Endothelial cell of umbilical vein (primary cell): ENCODE data around the gene PRXL2B. TPM values are rescaled to one million over a fixed set of nuclear protein-coding genes. Genes with fewer than 3 reads are reported as not detected.
"Not testable (repeated sequence)": the region's sequence is repeated elsewhere in the genome, so short reads cannot be mapped to it uniquely, and the experiment has no call there.

ENCODE experiments used
- BruUV-seq: library from RNA; stranded (reverse); fragments of 400-500 nt; replicated peaks from 2 replicates; lab custom pipeline; 2021; lab: Mats Ljungman, UMichigan
- CTCF ChIA-PET: fragments of 300-600, 350-600 bp; sonication (Branson Sonifier 250); formaldehyde crosslinking; loops from one replicate; lab custom pipeline; 2021; ENCODE audit warnings: antibody characterized with exemption, inconsistent platforms; lab: Charles Lee
- POLR2A ChIA-PET: fragments of 300-600, 350-600 bp; sonication (Branson Sonifier 250); formaldehyde crosslinking; loops from one replicate; lab custom pipeline; 2021; ENCODE audit warnings: antibody characterized with exemption, inconsistent platforms; lab: Charles Lee
- DNase-seq: peaks from one replicate; pipeline ENCODE4 v3.0.0-alpha.2; 2011; ENCODE audit warnings: low read depth, low spot score
- FAIRE-seq: peaks from 2 replicates; lab custom pipeline; 2011; peaks lifted over from hg19 to GRCh38; lab: Jason Lieb, UNC
- H2AFZ ChIP-seq: 2 replicates; pipeline ENCODE4 v1.6.0; 2012; ENCODE audit warnings: low read depth, low read length, control low read depth, inconsistent platforms
- H3K27ac ChIP-seq: 2 replicates; pipeline ENCODE4 v1.5.1; 2011; ENCODE audit warnings: low read depth, mild to moderate bottlenecking, control low read depth, low read length, moderate library complexity; ENCODE audit not compliant: insufficient read depth
- H3K27me3 ChIP-seq, 2 experiments: 2 replicates each; pipeline versions ENCODE4 v1.6.0 to v1.6.1; 2011; ENCODE audit warnings: low read length in 2 of 2, mixed read lengths in 1 of 2; ENCODE audit not compliant: control insufficient read depth in 2 of 2, insufficient read depth in 2 of 2
- H3K36me3 ChIP-seq, 2 experiments: 2 replicates in 1 of 2; 3 replicates in 1 of 2; pipeline ENCODE4 v1.5.1; 2011; ENCODE audit warnings: low read length in 2 of 2, mild to moderate bottlenecking in 1 of 2, moderate library complexity in 1 of 2; ENCODE audit not compliant: control insufficient read depth in 2 of 2, insufficient read depth in 2 of 2; ENCODE audit errors: extremely low read depth in 1 of 2
- H3K4me1 ChIP-seq: 3 replicates; pipeline ENCODE4 v1.5.1; 2011; ENCODE audit warnings: mild to moderate bottlenecking, low read length; ENCODE audit not compliant: control insufficient read depth, insufficient read depth; ENCODE audit errors: extremely low read depth
- H3K4me2 ChIP-seq: 2 replicates; pipeline ENCODE4 v1.6.1; 2011; ENCODE audit warnings: low read length, control low read depth, mixed read lengths; ENCODE audit not compliant: insufficient read depth
- H3K4me3 ChIP-seq, 3 experiments: fragments of 200-600 bp in 1 of 3; sonication (generic), shearing (Covaris generic) in 1 of 3; replicated peaks in 1 of 3; 2 replicates each; pipeline ENCODE4 v1.5.1; 2011 to 2016; ENCODE audit warnings: control low read depth in 3 of 3, low read length in 3 of 3, mild to moderate bottlenecking in 2 of 3, inconsistent platforms in 1 of 3, low read depth in 1 of 3, moderate library complexity in 1 of 3; ENCODE audit not compliant: insufficient read depth in 1 of 3
- H3K79me2 ChIP-seq: 2 replicates; pipeline ENCODE4 v1.6.0; 2012; ENCODE audit warnings: low read length, inconsistent platforms; ENCODE audit not compliant: control insufficient read depth, insufficient read depth
- H3K9ac ChIP-seq: replicated peaks from 2 replicates; pipeline ENCODE3; 2011; ENCODE audit warnings: low read length, control low read depth; ENCODE audit not compliant: insufficient read depth; ENCODE audit errors: extremely low read depth
- H3K9me1 ChIP-seq: replicated peaks from 3 replicates; pipeline ENCODE4 v1.6.0; 2011; ENCODE audit warnings: mild to moderate bottlenecking, low read length; ENCODE audit not compliant: control insufficient read depth, insufficient read depth; ENCODE audit errors: extremely low read depth
- H3K9me3 ChIP-seq: replicated peaks from 2 replicates; pipeline ENCODE4 v1.5.1; 2012; ENCODE audit warnings: low read length, inconsistent platforms; ENCODE audit not compliant: control insufficient read depth, insufficient read depth
- H4K20me1 ChIP-seq: replicated peaks from 2 replicates; pipeline ENCODE3; 2011; ENCODE audit warnings: mild to moderate bottlenecking, low read length; ENCODE audit not compliant: control insufficient read depth, insufficient read depth; ENCODE audit errors: extremely low read depth
- CTCF ChIP-seq, 2 donors: IDR thresholded peaks; 1 replicate in 1 of 2; 2 replicates in 1 of 2; pipeline ENCODE4 v1.5.1; 2011; ENCODE audit warnings: low read length in 2 of 2, mild to moderate bottlenecking in 2 of 2, moderate library complexity in 2 of 2, control low read depth in 1 of 2, inconsistent platforms in 1 of 2, low read depth in 1 of 2; ENCODE audit not compliant: insufficient read depth in 1 of 2; ENCODE audit errors: extremely low read depth in 1 of 2
- EZH2 ChIP-seq: IDR thresholded peaks from 2 replicates; pipeline ENCODE4 v1.6.1; 2012; ENCODE audit warnings: borderline replicate concordance, low read depth, mild to moderate bottlenecking, moderate library complexity, low read length, inconsistent platforms; ENCODE audit not compliant: severe bottlenecking
- FOS ChIP-seq: IDR thresholded peaks from 2 replicates; pipeline ENCODE4 v1.6.1; 2011; ENCODE audit warnings: mild to moderate bottlenecking, low read length, moderate library complexity, borderline replicate concordance; ENCODE audit not compliant: insufficient read depth
- GATA2 ChIP-seq: IDR thresholded peaks from 2 replicates; pipeline ENCODE4 v1.7.0; 2011; ENCODE audit warnings: low read depth, mild to moderate bottlenecking, moderate library complexity, mixed read lengths, low read length; ENCODE audit not compliant: insufficient read length, insufficient read depth
- JUN ChIP-seq: IDR thresholded peaks from 2 replicates; pipeline ENCODE4 v1.6.1; 2011; ENCODE audit warnings: borderline replicate concordance, low read depth; ENCODE audit not compliant: insufficient read length, insufficient read depth
- MYC ChIP-seq: IDR thresholded peaks from one replicate; pipeline ENCODE4 v1.6.1; 2011; ENCODE audit warnings: mild to moderate bottlenecking, low read depth, low read length
- POLR2A ChIP-seq: IDR thresholded peaks from 2 replicates; pipeline ENCODE4 v1.6.1; 2012; ENCODE audit warnings: low read depth, mild to moderate bottlenecking, control low read depth, low read length
- POLR2AphosphoS5 ChIP-seq: IDR thresholded peaks from 2 replicates; pipeline ENCODE4 v1.6.1; 2012; ENCODE audit warnings: low read depth, mild to moderate bottlenecking, control low read depth, low read length, moderate library complexity; ENCODE audit not compliant: insufficient read depth
- dilution Hi-C: fragments of 300-500 bp; cut with MboI; formaldehyde crosslinking; loops from one replicate; pipeline ENCODE4 v1.15.0; 2019; ENCODE audit warnings: low sequenced_read_pairs; ENCODE audit not compliant: extremely low pct_ligation_motif_present
- intact Hi-C: fragments of 100-400 bp; cut with micrococcal nuclease; formaldehyde crosslinking; loops from one replicate; pipeline ENCODE4 v1.10.0; 2022
- polyA plus RNA-seq, 4 experiments: library from polyadenylated mRNA; depleted of rRNA in 3 of 4; stranded (reverse) in 3 of 4; unstranded in 1 of 4; fragments of >200 nt; gene quantifications; 2 replicates each; pipeline versions ENCODE4 v1.2.1 to v1.2.3, GENCODE V29; 2011 to 2012; ENCODE audit warnings: missing spikeins in 1 of 4
- total RNA-seq: library from RNA; stranded (reverse); gene quantifications from 2 replicates; pipeline ENCODE4 v1.2.3, GENCODE V29; 2021
- TF ChIP-seq, protein P1 (sequence below): IDR thresholded peaks from 2 replicates; pipeline ENCODE4 v1.6.1; 2011; ENCODE audit not compliant: insufficient read depth, insufficient read length

Gene PRXL2B
- total and polyA plus RNA-seq, 2 donors (not counting 3 experiments of a cell fraction or from before 2014, with no cell fraction given) = 29.6 to 55.8 TPM

GRCh38 chr1:2569060-2569459 is 17.5 kb upstream of the PRXL2B start:
- ChIA-PET CTCF (no interaction called here), POLR2A (interaction anchor here (0.8 kb wide), 1 partner anchor 21 kb away, joined by 3 read pairs; no protein-coding TSS in a partner anchor)
- dilution Hi-C loops (no loop called here), intact Hi-C loops (no loop called here)
- no peaks in the 10 kb centered on the region for H4K20me1 ChIP-seq
- no TSS peak for BruUV-seq
- H3K4me1 ChIP-seq = no peaks in the 10 kb centered on the region
- TF ChIP-seq CTCF (IDR thresholded peaks at IDR 0.05; ENCODE audit: extremely low read depth in 1 of 2, insufficient read depth in 1 of 2, low read depth in 1 of 2, low read length in 2 of 2) (no peak), EZH2 (no peak), GATA2 (no peak), MYC (no peak), FOS (no peak), JUN (no peak), POLR2AphosphoS5 (no peak), POLR2A (no peak)
- TF ChIP-seq, protein P1, sequence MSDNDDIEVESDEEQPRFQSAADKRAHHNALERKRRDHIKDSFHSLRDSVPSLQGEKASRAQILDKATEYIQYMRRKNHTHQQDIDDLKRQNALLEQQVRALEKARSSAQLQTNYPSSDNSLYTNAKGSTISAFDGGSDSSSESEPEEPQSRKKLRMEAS = no peak
- H2AFZ ChIP-seq = no peak overlapping the region
- no peak overlapping the region for H3K27ac ChIP-seq
- H3K9ac ChIP-seq = no peak overlapping the region
- no peaks in the 10 kb centered on the region for H3K36me3 ChIP-seq
- no peak overlapping the region for H3K4me3 ChIP-seq
- FAIRE-seq (no peak), DNase-seq (no peak)
- H3K9me3 ChIP-seq = no peaks in the 10 kb centered on the region
- H3K79me2 ChIP-seq = no peaks in the 10 kb centered on the region
- H3K4me2 ChIP-seq = no peak overlapping the region
- H3K9me1 ChIP-seq = no peaks in the 10 kb centered on the region
- H3K27me3 ChIP-seq = peaks cover 2 to 4% of the 10 kb centered on the region in 2 experiments

DNA sequence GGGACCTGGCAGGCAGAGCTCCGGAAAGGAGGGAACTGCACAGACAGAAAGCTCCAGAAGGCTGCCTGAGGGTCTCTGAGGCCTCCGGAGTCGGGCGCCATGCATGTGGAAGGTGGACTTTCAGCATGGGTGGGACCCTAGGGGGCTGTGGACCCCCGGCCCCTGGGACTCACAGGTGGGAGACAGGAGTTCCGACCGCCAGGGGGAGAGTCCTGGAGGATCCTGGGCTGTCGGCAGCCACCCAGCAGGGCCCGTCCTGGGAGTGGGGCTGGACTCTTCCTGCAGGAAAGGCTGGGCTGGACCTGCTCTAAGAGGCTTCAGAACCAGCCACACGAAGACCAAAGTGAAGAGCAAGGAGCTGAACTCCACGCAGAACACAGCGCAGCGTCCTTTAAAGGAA is 16.9 kb upstream of the PRXL2B start:
- H3K9me1 ChIP-seq, intact Hi-C loops, H3K27ac ChIP-seq, BruUV-seq, H3K27me3 ChIP-seq, H3K4me1 ChIP-seq, H3K4me2 ChIP-seq, H3K79me2 ChIP-seq, H2AFZ ChIP-seq, H3K4me3 ChIP-seq, H4K20me1 ChIP-seq, dilution Hi-C loops, H3K36me3 ChIP-seq, DNase-seq, H3K9me3 ChIP-seq, H3K9ac ChIP-seq, FAIRE-seq: not testable (repeated sequence)
- CTCF ChIA-PET = interaction anchor here (1.4 kb wide), 1 partner anchor 8 kb away, joined by 5 read pairs; no protein-coding TSS in a partner anchor
- POLR2A ChIA-PET = interaction anchor here (0.8 kb wide), 1 partner anchor 21 kb away, joined by 3 read pairs; no protein-coding TSS in a partner anchor
